ENCODE data around the gene PRKG1. TPM values are rescaled to one million over a fixed set of nuclear protein-coding genes. Genes with fewer than 3 reads are reported as not detected.

The PRKG1 gene
- total RNA-seq, 1 donor from 2014 or later, result not detected

GRCh38 chr10:52279546-52279945 lies 1205.3 kb downstream of the PRKG1 start:
- intact Hi-C loops (cut with micrococcal nuclease), result no loop called here

- intact Hi-C loops (cut with micrococcal nuclease), result no loop called here
Observed at GRCh38 chr10:52280051-52280450, 1205.8 kb downstream of the PRKG1 start.

GRCh38 chr10:52283174-52283573 lies 1208.9 kb downstream of the PRKG1 start:
- intact Hi-C loops (cut with micrococcal nuclease), result no loop called here

GRCh38 chr10:52284416-52285013 lies 1210.2 kb downstream of the PRKG1 start:
- intact Hi-C loops (cut with micrococcal nuclease), result no loop called here

- intact Hi-C loops (cut with micrococcal nuclease), result no loop called here
Observed at GRCh38 chr10:52287866-52288265, 1213.6 kb downstream of the PRKG1 start.

- intact Hi-C loops (cut with micrococcal nuclease), result no loop called here
Observed at GRCh38 chr10:52297747-52298146, 1223.5 kb downstream of the PRKG1 start.

GRCh38 chr10:52300599-52301277 lies 1226.5 kb downstream of the PRKG1 start:
- intact Hi-C loops (cut with micrococcal nuclease), result no loop called here

- intact Hi-C loops (cut with micrococcal nuclease), result loop anchor here (1.0 to 2.0 kb wide), 2 partner anchors 181 to 420 kb away; no protein-coding TSS in a partner anchor
Observed at GRCh38 chr10:52308251-52309031, 1234.2 kb downstream of the PRKG1 start.

- intact Hi-C loops (cut with micrococcal nuclease), result no loop called here
Observed at GRCh38 chr10:52312942-52313255, 1238.6 kb downstream of the PRKG1 start.

GRCh38 chr10:52313256-52313932 lies 1239.1 kb downstream of the PRKG1 start:
- intact Hi-C loops (cut with micrococcal nuclease), result no loop called here

- intact Hi-C loops (cut with micrococcal nuclease), result no loop called here
Observed at GRCh38 chr10:52313933-52314821, 1239.9 kb downstream of the PRKG1 start, which contains the start of gene DKK1. TSS of gene DKK1 (plus strand) at chr10:52314281. CDS start at chr10:52314435, 154 bp downstream.

- intact Hi-C loops (cut with micrococcal nuclease), result no loop called here
Observed at GRCh38 chr10:52314822-52315552, 1240.7 kb downstream of the PRKG1 start.

- intact Hi-C loops (cut with micrococcal nuclease), result no loop called here
Observed at GRCh38 chr10:52316001-52316400, 1241.7 kb downstream of the PRKG1 start.

- intact Hi-C loops (cut with micrococcal nuclease), result no loop called here
Observed at GRCh38 chr10:52316500-52316899, 1242.2 kb downstream of the PRKG1 start.

GRCh38 chr10:52318136-52318701 lies 1243.9 kb downstream of the PRKG1 start:
- intact Hi-C loops (cut with micrococcal nuclease), result no loop called here

- intact Hi-C loops (cut with micrococcal nuclease), result no loop called here
Observed at GRCh38 chr10:52318822-52319464, 1244.7 kb downstream of the PRKG1 start.

GRCh38 chr10:52319926-52320325 lies 1245.6 kb downstream of the PRKG1 start:
- intact Hi-C loops (cut with micrococcal nuclease), result no loop called here

GRCh38 chr10:52322323-52322722 lies 1248.0 kb downstream of the PRKG1 start:
- intact Hi-C loops (cut with micrococcal nuclease), result no loop called here

GRCh38 chr10:52322936-52323335 lies 1248.6 kb downstream of the PRKG1 start:
- intact Hi-C loops (cut with micrococcal nuclease), result no loop called here

Data from T-helper 1 cell treated with Interleukin-12 subunit alpha and Interleukin-12 subunit beta and Interleukin-4 antibody, amounts not matched to agents 30 ng/mL and 1 ng/mL, for 36 hours (primary cell).